ENCODE data around the gene FRMD1.

FRMD1 gene

GRCh38 chr6:168025831-168026710 lies 52.9 kb downstream of the FRMD1 start:
- TF ChIP-seq POLR2A (IDR thresholded peaks at IDR 0.05; ENCODE audit: low read length) (no peak), GATA1 (IDR thresholded peaks at IDR 0.05; ENCODE audit: low read depth, low read length) (no peak)
- no peak for DNase-seq

GRCh38 chr6:168024951-168025510 lies 54.0 kb downstream of the FRMD1 start:
- TF ChIP-seq POLR2A (IDR thresholded peaks at IDR 0.05; ENCODE audit: low read length) (no peak), GATA1 (IDR thresholded peaks at IDR 0.05; ENCODE audit: low read depth, low read length) (no peak)
- no peak for DNase-seq

GRCh38 chr6:168022488-168023321 lies 56.3 kb downstream of the FRMD1 start:
- no peak for TF ChIP-seq GATA1 (IDR thresholded peaks at IDR 0.05; ENCODE audit: low read depth, low read length)
- TF ChIP-seq POLR2A (IDR thresholded peaks at IDR 0.05; ENCODE audit: low read length): no peak
- no peak for DNase-seq

GRCh38 chr6:168021581-168021980 lies 57.4 kb downstream of the FRMD1 start:
- DNase-seq: no peak
- TF ChIP-seq GATA1 (IDR thresholded peaks at IDR 0.05; ENCODE audit: low read depth, low read length) (no peak), POLR2A (IDR thresholded peaks at IDR 0.05; ENCODE audit: low read length) (no peak)

GRCh38 chr6:168020242-168020641 lies 58.8 kb downstream of the FRMD1 start:
- TF ChIP-seq GATA1 (IDR thresholded peaks at IDR 0.05; ENCODE audit: low read depth, low read length) (no peak), POLR2A (IDR thresholded peaks at IDR 0.05; ENCODE audit: low read length) (no peak)
- no peak for DNase-seq

- no peak for TF ChIP-seq GATA1 (IDR thresholded peaks at IDR 0.05; ENCODE audit: low read depth, low read length)
- no peak for TF ChIP-seq POLR2A (IDR thresholded peaks at IDR 0.05; ENCODE audit: low read length)
These were observed 60.3 kb downstream of the FRMD1 start for GRCh38 chr6:168018664-168019063.

GRCh38 chr6:168017629-168018028 lies 61.4 kb downstream of the FRMD1 start:
- TF ChIP-seq POLR2A (IDR thresholded peaks at IDR 0.05; ENCODE audit: low read length) (no peak), GATA1 (IDR thresholded peaks at IDR 0.05; ENCODE audit: low read depth, low read length) (no peak)

More at GRCh38 chr6:168018664-168019063, 60.3 kb downstream of the FRMD1 start:
- no peak for DNase-seq

GRCh38 chr6:168016721-168017525 lies 62.1 kb downstream of the FRMD1 start:
- DNase-seq: no peak
- no peak for TF ChIP-seq GATA1 (IDR thresholded peaks at IDR 0.05; ENCODE audit: low read depth, low read length)
- no peak for TF ChIP-seq POLR2A (IDR thresholded peaks at IDR 0.05; ENCODE audit: low read length)

More at GRCh38 chr6:168017629-168018028, 61.4 kb downstream of the FRMD1 start:
- DNase-seq: no peak

- DNase-seq: no peak
- no peak for TF ChIP-seq POLR2A (IDR thresholded peaks at IDR 0.05; ENCODE audit: low read length)
- TF ChIP-seq GATA1 (IDR thresholded peaks at IDR 0.05; ENCODE audit: low read depth, low read length): no peak
These were observed 62.8 kb downstream of the FRMD1 start for GRCh38 chr6:168016176-168016620.

GRCh38 chr6:168015482-168016175 lies 63.4 kb downstream of the FRMD1 start:
- no peak for TF ChIP-seq GATA1 (IDR thresholded peaks at IDR 0.05; ENCODE audit: low read depth, low read length)
- no peak for TF ChIP-seq POLR2A (IDR thresholded peaks at IDR 0.05; ENCODE audit: low read length)
- no peak for DNase-seq

- TF ChIP-seq POLR2A (IDR thresholded peaks at IDR 0.05; ENCODE audit: low read length): no peak
- TF ChIP-seq GATA1 (IDR thresholded peaks at IDR 0.05; ENCODE audit: low read depth, low read length): no peak
These were observed 64.0 kb downstream of the FRMD1 start for GRCh38 chr6:168015009-168015408.

GRCh38 chr6:168014428-168014827 lies 64.6 kb downstream of the FRMD1 start:
- DNase-seq: no peak
- TF ChIP-seq GATA1 (IDR thresholded peaks at IDR 0.05; ENCODE audit: low read depth, low read length) (no peak), POLR2A (IDR thresholded peaks at IDR 0.05; ENCODE audit: low read length) (no peak)

More at GRCh38 chr6:168015009-168015408, 64.0 kb downstream of the FRMD1 start:
- no peak for DNase-seq
